ENCODE data around the gene SIPA1.

Gene SIPA1

DNA sequence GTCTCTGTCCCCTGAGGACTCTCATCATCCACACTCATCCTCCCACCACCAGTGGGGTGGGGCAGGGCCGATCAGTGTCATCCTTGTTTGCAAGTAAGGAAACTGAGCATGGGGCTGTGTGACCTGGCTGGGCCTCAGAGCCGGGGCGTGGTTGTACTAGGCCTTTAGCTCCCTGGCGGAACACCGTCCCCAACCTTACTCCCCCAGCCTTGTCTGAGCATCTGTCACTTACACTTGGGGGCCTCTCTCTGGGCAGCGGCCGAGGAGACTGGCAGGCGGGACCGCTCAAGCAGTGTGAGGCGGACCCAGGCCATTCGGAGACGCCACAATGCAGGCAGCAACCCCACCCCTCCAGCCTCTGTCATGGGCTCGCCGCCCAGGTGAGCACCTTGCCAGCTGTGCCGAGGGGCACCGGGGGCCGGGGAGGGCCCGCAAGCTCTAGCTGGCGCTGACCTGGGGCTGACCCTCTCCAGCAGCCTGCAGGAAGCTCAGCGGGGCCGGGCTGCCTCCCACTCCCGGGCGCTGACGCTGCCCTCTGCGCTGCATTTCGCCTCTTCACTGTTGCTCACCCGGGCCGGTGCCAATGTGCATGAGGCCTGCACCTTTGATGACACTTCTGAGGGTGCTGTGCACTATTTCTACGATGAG lies 18.5 kb upstream of the SIPA1 start:
- DNase-seq (ENCODE audit: low read depth in 2 of 2), result no peak
- no peak overlapping the region for H3K4me3 ChIP-seq (replicated peaks in 1 of 2; ENCODE audit: low read depth in 2 of 2, low read length in 2 of 2)

DNA sequence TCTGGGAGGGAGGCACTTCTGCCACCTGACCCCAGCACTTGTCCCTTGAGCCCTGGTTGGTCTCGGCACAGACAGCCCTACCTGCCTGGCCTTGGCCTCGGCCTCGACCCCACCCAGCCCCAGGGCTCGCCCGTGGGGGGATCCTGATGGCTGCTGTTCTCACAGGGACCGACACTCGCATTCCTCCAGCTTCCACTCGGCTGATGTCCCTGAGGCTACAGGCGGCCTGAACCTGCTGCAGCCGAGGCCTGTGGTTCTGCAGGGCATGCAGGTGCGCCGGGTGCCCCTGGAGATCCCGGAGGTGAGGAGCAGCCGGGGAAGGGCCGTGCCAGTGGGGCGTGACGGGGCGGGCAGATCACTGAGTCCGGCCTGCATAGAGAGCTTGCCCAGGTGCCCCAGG lies 17.2 kb upstream of the SIPA1 start:
- no peak overlapping the region for H3K4me3 ChIP-seq (replicated peaks in 1 of 2; ENCODE audit: low read depth in 2 of 2, low read length in 2 of 2)
- DNase-seq (ENCODE audit: low read depth in 2 of 2), result no peak
- TF ChIP-seq, protein P1, sequence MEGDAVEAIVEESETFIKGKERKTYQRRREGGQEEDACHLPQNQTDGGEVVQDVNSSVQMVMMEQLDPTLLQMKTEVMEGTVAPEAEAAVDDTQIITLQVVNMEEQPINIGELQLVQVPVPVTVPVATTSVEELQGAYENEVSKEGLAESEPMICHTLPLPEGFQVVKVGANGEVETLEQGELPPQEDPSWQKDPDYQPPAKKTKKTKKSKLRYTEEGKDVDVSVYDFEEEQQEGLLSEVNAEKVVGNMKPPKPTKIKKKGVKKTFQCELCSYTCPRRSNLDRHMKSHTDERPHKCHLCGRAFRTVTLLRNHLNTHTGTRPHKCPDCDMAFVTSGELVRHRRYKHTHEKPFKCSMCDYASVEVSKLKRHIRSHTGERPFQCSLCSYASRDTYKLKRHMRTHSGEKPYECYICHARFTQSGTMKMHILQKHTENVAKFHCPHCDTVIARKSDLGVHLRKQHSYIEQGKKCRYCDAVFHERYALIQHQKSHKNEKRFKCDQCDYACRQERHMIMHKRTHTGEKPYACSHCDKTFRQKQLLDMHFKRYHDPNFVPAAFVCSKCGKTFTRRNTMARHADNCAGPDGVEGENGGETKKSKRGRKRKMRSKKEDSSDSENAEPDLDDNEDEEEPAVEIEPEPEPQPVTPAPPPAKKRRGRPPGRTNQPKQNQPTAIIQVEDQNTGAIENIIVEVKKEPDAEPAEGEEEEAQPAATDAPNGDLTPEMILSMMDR (IDR thresholded peaks at IDR 0.05; ENCODE audit: low read depth, low read length), result no peak

More for the DNA sequence above, 18.5 kb upstream of the SIPA1 start:
- TF ChIP-seq, protein P1 (IDR thresholded peaks at IDR 0.05; ENCODE audit: low read depth, low read length), result no peak

DNA sequence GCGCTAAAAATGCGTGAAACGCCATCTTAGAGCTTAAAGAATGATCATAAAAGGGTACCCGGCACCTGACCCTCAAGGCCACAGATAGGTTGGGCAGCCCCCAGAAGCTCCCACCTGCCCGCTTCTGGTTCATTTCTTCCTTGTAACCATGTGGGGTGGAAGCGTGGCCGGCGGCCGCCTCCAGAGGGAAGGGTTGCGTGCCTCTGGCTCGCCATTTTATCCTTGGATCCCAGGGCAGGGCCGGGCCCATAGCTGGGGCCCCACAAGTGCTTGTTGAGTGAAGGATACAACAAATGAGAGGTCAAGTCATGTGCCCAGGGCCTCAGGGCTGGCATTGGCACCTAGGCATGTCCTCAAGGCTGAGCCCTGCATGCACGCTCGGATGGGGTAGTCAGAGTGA lies 16.4 kb upstream of the SIPA1 start:
- H3K4me3 ChIP-seq (replicated peaks in 1 of 2; ENCODE audit: low read depth in 2 of 2, low read length in 2 of 2), result no peak overlapping the region
- DNase-seq (ENCODE audit: low read depth in 2 of 2), result no peak
- TF ChIP-seq, protein P1 (IDR thresholded peaks at IDR 0.05; ENCODE audit: low read depth, low read length), result no peak

DNA sequence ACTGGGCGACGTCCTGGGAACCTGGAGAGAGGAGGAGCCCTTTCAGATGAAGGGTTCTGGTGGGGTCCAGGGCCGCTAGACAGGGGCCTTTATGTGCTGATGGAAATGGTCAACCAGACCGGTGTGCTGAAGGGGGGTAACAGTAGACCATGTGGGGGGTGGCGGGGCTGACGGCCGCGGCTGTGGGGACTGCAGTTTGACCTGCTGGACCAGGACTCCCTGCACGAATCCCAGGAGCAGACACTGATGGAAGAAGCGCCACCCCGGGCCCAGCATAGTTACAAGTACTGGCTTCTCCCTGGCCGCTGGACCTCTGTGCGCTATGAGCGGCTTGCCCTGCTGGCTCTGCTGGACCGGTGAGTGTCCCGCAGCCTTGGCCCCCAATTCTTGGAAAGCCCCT lies 15.9 kb upstream of the SIPA1 start:
- TF ChIP-seq, protein P1 (IDR thresholded peaks at IDR 0.05; ENCODE audit: low read depth, low read length), result no peak
- no peak overlapping the region for H3K4me3 ChIP-seq (replicated peaks in 1 of 2; ENCODE audit: low read depth in 2 of 2, low read length in 2 of 2)
- no peak for DNase-seq (ENCODE audit: low read depth in 2 of 2)

DNA sequence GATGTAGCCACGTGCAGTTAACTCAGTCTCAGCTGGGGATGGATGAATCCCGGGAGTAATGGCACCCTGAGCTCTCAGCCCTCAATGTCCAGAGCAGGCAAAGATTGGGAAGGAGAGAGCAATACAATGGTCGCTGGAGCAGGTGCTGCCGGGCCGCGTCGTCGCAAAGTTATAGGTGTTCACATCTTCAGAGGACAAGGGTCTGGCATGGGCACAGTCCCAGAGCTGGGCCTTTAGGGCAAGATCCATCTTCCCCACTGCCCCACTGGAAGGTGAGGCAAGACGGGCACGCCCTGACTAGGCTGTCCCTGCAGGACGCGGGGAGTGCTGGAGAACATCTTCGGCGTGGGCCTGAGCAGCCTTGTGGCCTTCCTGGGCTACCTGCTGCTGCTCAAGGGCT lies 14.7 kb upstream of the SIPA1 start:
- no peak for DNase-seq (ENCODE audit: low read depth in 2 of 2)
- TF ChIP-seq, protein P1 (IDR thresholded peaks at IDR 0.05; ENCODE audit: low read depth, low read length), result no peak
- no peak overlapping the region for H3K4me3 ChIP-seq (replicated peaks in 1 of 2; ENCODE audit: low read depth in 2 of 2, low read length in 2 of 2)

DNA sequence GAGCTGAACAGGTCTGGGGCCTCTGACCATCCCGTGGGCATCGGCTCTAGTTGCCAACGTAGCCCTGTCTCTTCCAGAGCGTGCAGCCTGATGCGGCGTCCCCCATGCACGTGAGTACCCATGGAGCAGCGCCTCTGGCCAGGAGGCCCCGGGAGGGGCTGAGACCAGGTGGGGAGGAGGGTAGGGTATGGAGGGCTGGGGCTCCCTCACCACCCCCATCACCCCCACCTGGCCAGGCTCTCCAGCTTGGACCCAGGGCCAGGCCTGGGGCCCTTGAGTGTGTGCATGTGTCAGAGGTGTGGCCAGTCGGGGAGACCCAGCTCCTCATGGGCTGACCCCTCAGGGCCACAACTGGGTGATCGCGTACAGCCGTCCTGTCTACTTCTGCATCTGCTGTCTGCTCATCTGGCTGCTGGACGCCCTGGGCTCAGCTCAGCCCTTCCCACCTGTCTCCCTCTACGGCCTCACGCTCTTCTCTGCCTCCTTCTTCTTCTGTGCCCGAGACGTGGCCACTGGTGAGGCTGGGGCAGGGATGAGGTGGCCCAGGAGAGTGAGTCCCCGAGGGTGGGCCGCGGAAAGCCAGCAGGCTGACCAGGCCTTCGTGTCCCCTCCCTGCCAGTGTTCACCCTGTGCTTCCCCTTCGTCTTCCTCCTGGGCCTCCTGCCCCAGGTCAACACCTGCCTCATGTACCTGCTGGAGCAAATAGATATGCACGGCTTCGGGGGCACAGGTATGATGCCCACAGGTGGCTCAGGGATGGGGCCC lies 13.9 kb upstream of the SIPA1 start:
- DNase-seq (ENCODE audit: low read depth in 2 of 2), result no peak
- TF ChIP-seq, protein P1 (IDR thresholded peaks at IDR 0.05; ENCODE audit: low read depth, low read length), result no peak
- no peak overlapping the region for H3K4me3 ChIP-seq (replicated peaks in 1 of 2; ENCODE audit: low read depth in 2 of 2, low read length in 2 of 2)
